GM18868 (cell line): ENCODE data around the gene SMYD3.
"Not testable (repeated sequence)": the region's sequence is repeated elsewhere in the genome, so short reads cannot be mapped to it uniquely, and the experiment has no call there.

Experiments used
- ATAC-seq: cut with Tn5 transposase; IDR thresholded peaks from one replicate; pipeline ENCODE4 v1.9.1; 2021; ENCODE audit warnings: mild to moderate bottlenecking, moderate library complexity; ENCODE audit not compliant: unreplicated experiment

The SMYD3 gene

DNA sequence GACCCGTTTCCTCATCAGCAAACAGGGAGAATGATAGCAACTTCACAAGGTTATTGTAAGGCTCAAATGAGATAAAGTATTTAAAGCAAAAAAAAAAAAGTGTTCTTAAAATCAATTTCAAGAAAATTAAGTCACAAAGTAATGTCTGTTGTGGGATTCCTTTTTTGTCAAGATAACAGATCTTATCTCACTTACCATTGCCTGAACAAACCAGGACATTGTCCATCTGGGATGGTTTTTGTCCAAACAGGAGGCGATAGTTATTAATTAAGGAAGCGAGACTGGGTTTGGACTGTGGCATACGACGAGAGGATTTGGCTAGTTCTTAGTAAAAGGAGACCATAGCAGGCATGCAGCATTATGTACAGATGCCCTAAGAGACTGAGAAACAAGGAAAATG lies 458.4 kb downstream of the SMYD3 start:
- ATAC-seq, result no peak

DNA sequence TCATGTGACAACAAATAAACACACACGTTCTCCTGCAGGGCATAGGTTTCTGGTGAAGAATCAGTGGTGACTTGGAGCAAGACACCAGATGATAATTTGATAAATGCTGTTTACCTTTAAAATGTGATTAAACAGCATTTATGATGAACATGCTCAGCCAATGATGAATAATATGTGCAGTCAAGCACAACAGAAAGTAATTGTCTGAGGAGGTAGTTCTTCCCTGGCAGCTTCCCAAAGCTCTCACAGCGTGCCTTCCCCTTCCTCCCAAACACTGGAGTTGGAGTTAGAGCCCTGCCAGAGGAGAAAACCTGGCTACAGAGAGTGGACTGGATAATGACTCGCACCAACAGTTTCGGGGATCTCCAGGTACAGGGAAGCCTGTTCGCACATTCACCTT lies 463.5 kb downstream of the SMYD3 start:
- ATAC-seq, result no peak

DNA sequence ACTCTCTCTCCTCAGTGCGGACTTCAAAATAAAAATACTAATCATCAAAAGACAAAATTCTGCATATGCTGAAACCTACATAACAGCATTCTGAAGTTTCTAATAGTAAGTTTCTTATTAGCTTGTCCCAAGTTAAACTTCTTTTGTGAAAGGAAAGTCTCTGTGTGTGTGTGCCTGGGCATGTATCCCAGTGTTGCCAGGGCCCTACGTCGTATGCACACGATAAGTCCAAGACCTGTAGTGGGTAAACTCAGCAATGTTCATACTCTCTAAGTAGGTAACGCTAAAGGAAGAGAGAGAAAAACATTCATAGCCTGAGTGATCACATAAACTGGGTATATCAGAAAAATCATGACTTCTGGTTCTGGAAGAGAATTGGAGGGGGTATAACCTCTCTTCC lies 465.7 kb downstream of the SMYD3 start:
- no peak for ATAC-seq

DNA sequence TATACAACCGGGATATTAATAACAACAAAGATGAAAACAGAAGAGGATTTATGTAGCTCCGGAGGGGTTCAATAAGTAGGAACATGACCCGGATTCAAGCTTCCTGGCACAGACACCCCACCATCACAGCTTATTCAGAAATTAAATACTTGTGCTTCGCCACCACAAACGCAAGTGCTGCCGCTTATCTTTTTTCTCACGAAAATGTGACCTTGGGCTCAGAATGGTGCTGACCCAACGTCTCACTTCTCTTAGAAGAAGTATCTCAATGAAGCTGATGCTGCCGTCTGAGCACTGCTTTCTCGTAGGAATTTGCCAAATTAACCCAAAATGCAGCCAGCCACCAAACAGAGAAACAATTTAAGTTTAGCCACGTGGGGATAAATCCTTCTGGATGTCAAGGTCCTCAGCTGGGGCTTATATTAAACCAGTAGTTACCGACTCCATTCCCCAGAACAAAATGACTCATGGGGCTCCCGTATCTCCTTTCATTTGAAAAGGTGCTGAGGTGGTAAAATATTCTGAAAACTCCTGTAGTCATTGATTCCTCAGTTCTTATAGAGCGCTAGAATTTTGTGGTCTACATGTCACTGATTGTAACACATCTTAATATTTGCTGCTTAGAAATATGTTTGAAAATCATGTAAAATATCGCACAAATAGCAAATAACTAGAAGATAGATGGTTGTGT lies 466.7 kb downstream of the SMYD3 start:
- no peak for ATAC-seq

DNA sequence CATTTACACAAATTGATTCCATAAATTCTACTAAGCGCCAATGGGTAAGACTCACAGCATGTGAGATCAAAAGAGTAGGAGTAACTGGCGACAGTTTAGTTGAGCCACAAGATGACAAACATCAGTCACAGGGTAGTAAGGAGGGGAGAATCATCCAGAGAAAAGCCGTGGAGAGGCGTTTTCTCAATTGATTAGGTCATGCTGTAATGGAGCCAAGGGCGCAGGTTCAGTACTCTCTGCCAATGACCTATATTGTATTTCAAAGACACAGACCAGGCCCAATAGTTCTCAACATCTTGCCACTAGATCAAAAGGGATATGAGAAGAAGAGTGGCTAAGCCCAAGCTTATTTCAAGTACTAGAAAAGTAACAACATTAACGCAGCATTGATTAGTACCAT lies 467.5 kb downstream of the SMYD3 start:
- no peak for ATAC-seq

DNA sequence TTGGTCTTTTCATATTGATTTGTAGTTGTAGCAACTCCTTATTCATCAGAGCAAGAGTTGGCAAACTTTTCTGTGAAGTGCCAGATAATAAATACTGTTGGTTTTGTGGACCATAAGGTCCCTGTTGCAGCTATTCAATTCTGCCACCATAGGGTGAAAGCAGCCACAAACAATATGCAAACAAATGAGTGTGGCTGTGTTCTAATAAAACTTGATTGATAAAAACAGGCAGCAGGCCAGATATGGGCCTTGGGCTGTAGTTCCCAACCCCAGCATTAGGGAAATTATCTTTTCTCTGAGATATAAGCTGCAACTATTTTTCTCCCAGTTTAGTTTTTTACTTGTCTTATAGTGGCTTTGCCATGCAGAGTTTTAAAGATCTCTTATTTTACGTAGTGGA lies 469.2 kb downstream of the SMYD3 start:
- ATAC-seq, result no peak

DNA sequence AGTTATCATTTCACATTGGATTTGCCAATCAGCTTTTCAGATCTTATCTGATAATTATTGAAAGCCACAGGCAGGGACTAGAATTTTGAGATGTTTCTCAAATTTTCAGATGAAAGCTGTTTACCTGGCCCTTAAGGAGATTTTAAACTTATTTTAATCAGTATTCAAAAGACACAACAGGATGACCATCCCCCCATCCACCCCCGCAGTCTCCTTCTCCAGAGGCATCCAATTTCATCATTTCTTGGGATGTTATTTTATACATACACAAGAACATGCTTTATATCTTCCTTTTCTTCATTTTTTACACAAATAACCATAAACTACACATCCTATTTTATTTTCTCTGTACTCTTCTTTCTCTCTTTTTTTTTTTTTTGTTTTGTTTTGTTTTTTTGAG lies 470.9 kb downstream of the SMYD3 start:
- no peak for ATAC-seq

DNA sequence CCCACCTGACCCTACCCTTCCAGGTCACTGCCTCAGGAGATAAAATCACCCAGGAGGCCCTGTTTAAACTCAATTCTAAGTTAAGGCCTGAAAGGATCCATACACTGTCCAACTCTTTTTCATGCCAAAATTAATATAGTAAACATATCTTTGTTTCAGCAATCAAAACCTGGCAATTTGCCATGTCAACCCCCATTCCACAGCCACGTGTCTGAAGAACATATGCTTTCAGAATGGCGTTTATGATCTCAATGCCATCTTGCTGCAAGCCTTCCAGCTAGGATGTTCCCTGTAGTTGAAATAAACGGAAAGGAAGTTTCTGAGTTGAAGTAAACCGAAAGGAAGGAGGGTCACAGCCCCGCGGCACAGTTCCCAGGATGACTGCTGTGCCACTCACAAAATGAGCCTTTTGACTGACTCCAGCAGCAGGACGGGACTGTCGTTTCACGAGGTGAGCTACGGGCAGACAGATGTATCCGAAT lies 472.0 kb downstream of the SMYD3 start:
- ATAC-seq, result no peak

DNA sequence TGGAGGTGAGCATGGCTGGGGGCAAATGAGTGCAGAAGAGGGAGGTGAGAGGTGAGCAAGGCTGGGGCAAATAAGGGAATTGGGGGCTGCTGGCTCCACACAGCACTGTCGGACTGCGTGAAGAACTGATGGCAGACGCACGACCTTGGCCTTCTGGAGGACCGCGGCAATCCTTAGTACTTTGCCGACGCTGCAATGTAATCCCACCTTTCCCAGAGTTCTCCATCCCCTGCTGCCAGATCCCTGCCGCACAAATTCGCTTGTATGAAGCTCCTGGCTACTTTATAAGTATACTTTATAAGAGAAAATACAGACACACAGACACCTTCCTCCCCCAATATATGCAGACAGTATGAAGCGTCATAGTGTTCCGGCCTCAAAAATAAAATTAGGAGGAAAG lies 472.4 kb downstream of the SMYD3 start:
- no peak for ATAC-seq

DNA sequence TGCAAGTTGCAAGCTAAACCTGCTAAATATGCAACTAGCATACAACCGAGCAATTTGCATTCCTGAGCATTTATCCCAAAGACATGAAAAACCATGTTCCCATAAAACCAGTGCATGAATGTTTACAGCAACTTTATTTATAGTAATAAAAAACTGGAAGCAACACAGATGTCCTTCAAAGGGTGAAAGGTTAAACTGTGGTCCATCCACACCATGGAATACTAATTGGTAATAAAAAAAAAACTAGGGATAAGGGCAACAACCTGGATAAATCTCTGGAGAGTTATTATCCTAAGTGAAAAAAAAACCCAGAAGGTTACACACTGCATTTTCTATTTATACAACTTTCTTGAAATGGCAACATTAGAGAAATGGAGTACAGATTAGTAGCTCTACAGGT lies 474.1 kb downstream of the SMYD3 start:
- no peak for ATAC-seq

DNA sequence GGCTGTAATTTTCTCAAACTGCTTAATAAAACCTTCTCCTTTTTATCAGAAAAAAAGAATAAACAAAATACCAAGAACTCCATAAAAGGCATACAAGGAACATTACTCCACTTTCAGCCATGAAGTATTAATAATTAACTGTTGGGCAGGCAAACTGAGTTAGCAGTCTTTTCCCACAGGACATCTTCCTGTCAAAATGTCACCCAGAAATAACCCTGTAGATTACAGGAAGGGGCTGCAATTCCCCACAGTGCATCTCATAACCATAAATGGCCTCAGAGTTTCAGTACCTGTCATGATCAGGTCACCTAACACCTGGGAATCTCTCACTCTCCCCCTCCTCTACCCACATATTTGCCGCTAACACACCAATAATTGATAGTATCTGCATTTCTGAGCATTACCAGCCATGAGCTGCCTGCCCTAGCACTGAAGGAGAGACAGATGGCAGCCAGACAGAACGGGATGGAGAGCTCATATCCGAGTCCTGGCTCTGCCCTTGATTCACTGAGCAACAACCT lies 475.0 kb downstream of the SMYD3 start:
- no peak for ATAC-seq

DNA sequence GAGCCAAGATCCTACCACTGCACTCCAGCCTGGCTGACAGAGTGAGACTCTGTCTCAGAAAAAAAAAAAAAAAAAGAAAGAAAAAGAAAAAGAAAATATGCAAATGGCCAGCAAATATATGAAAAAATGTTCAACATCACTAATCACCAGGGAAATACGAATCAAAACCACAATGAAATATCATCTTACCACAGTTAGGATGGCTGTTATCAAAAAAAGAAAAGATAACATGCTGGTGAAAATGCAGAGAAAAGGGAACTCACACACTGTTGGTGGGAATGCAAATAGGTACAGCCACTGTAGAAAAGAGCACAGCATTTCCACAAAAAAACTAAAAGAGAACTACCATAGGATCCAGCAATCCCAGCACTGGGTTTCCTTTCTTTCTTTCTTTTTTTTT lies 477.5 kb downstream of the SMYD3 start:
- no peak for ATAC-seq

DNA sequence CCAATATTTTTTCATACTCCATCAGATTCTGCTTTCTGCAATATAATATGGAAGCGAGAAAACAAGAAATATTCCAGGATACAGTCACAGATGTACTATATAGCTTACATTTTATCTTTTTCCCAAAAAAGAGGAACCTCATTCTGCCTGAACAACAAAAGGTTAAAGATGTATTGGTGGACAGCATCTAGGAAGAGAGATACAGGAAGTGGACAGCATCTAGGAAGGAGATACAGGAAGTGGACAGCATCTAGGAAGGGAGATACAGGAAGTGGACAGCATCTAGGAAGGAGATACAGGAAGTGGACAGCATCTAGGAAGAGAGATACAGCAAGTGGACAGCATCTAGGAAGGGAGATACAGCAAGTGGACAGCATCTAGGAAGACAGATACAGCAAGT lies 483.0 kb downstream of the SMYD3 start:
- not testable (repeated sequence) for ATAC-seq

DNA sequence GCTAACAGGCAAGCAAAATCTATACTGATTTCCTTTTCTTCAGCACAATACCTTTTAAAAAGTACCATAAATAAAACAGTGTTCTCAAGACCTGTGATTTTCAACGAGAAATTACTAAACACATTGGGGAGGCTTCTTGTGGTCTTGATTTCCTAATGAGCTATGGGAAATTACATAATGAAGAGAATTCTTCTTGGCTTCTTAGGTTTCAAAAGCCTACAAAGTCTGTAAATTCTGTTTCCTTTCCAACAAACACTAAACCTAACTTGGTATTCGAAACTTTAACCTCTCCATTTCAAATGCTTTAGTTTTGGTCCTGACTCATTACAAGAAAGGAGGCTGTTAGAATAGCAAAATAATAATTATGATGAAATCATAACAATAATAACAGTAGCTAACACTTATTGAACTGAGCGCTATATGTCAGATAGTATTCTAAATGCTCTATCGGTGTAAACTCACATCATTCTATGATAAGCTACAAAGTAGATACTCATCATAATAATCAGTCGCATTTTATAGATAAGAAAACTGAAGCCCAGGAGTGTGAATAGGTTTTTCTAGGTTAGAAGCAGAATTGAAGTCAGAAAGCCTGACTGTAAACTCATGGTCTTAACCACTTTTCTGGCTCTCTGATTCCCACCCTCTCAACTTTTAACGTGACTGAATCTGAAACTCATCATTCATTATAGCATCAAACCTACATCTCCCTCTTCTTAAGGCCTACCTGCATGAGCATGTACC lies 486.7 kb downstream of the SMYD3 start:
- ATAC-seq, result no peak

DNA sequence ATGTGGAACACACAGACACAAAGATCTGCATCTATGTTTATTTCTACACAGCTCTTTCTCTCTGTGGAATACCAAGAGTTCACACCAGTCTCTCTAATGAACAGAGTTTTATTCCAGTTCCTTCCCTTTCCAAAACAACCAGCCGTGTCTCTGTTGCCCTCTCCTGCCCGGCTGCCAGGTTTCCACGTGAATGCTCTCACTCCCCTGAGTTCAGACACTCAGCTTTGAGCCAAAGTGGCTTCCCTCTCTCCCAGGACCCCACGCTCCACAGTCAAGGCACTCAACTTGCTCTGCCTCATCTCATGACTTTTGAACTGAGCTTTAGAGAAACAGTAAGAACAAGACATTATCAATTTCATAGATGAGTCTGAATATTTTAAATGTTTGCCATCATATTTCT lies 488.9 kb downstream of the SMYD3 start:
- no peak for ATAC-seq

DNA sequence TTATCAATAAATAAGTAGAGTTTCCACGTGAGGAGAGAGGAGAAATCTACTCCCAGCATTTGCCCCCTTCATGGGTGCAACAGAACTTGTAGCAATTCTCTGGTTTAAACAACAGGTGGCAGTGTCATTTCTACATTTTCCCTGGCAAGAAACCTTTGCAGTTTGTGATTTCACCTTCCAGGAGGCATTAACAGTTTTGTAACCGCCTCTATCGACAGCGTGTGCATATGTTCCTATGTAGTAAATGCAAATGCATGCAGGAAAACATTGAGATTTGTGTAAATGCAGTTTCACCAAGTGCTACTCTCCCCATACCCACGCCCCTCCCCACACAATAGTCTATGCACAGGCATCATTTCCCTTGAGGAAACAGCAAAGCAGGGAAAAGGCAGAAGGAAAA lies 494.7 kb downstream of the SMYD3 start:
- ATAC-seq, result no peak

DNA sequence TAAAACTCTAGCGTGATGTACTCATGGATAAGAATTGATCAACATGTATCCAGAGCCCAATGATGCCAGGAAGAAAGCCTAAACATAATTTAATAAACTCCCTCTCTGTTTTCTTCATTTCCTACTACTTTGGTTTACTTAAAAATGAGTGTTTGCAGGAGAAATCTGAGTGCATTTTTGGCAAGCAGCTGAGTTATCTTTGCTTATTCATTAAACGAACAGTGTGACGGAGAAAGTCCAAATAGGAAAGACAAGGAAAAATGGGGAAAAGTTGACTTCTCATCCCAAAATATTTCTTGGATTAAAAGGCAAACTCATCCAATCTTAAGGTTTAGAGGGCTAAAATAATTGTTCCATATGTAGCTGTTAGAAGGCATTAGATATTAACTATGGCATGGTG lies 496.7 kb downstream of the SMYD3 start:
- no peak for ATAC-seq

DNA sequence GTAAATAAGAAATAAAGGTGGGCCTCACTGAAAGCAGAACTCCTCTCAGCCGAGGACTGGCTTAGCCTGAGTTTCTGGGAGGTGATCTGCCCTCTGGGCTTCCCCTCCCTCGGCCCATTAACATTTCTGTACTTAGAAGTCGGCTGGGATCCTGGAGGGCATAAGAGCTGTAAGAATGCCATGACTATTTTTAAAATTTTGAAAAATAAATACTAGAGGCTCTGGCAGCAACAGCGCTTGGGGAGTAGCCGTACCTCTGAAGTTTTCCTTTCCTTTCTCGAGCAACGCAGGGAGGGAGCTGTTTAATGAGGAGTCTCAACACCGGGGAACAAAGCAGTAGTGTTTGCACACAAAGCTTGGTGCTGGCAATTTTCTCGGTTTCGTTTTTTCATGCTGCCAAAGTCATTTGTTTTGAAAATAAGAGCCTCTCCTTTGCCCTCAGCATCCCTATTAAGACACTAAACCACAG lies 498.7 kb downstream of the SMYD3 start:
- no peak for ATAC-seq

DNA sequence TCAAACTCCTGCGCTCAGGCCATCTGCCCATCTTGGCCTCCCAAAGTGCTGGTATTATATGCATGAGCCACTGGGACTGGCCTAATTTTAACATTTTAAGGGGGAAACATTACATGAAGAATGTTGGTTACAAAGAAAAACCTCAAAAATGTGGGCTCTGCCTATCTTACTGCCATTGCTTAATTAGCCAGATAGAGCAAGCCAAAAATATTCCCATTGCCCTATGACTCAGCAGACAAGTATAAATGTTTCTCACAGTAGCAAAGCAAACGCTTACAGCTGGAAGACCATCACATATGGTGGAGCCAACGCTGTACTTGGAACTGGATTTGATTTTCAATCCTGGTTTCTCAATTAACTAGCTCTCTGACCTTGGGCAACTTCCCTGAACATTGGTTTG lies 502.0 kb downstream of the SMYD3 start:
- ATAC-seq, result no peak

DNA sequence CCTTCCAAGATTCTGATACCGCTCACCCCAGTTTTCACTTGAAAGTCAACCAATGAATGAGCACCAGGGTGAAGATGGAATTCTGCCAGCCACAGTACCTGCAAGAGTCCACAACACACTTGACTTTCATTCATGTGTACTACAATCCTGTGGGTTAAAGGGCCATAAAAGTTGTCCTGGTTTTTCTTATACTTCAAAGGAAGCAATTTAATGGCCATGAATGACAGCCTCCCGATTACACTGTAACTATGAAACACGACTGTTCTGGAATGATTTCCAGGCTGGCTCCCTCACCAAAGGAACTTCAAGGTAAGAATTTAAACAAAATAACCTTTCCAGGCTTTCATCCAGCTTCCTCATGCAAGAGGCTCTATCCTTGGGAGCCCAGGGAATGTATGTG lies 502.8 kb downstream of the SMYD3 start:
- ATAC-seq, result no peak

DNA sequence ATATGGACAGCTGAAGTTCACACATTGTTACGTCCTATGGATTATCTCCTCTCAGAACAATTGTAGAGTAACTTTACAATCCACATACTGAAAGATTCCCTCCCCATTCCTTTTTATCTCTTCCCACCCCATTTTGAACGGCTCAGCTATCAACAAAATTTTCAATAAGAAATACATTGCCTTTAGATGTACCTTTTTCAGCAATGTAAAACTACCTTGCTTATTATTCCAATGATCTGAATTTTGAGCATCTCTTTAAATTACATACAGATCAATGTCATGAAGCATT lies 503.7 kb downstream of the SMYD3 start:
- ATAC-seq, result no peak

DNA sequence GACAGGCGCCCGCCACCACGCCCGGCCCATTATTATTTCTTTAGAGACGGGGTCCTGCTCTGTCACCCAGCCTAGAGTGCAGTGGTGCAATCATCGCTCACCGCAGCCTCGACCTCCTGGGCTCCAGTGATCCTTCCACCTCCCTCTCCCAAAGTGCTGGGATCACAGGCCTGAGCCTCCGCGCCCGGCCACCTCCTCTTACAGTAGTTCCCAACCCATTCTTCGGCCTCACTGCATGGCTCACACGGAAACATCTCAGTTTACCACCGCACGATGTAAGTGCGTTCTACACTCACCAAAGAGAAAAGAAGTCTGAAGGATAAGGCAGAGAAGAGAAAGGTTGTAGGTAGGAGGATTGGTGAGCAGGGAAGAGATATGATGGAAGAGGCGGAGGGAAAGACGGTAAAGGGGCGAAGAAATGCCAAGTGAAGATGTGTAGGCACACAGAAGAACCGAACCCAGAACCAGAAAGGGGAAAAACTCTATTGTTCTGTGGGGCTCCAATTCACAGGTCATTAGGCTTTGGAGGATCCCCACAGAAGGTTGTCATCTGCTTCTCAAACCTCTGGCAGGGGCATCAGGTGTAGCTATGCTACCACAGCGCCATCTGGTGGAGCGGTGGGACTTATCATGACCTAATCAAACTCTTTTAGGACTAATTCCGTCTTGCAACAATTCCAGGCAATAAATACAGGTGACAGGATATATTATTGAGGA lies 504.2 kb downstream of the SMYD3 start:
- peak; percentile 49 for ATAC-seq
